Myocyte (in vitro differentiated cells): ENCODE results near the gene CACNA1B. TPM values are rescaled to one million over a fixed set of nuclear protein-coding genes. Genes with fewer than 3 reads are reported as not detected.
"Not testable (repeated sequence)": the region's sequence is repeated elsewhere in the genome, so short reads cannot be mapped to it uniquely, and the experiment has no call there.

Source experiments
- DNase-seq: peaks from one replicate; pipeline ENCODE4 v3.0.0-alpha.2; 2012; ENCODE audit warnings: low read depth
- total RNA-seq: library from RNA; depleted of rRNA; stranded (reverse); fragments of >200 nt; gene quantifications from 2 replicates; pipeline ENCODE4 v1.2.3, GENCODE V29; 2014

Gene CACNA1B
- total RNA-seq, 1 donor from 2014 or later: not detected

DNA sequence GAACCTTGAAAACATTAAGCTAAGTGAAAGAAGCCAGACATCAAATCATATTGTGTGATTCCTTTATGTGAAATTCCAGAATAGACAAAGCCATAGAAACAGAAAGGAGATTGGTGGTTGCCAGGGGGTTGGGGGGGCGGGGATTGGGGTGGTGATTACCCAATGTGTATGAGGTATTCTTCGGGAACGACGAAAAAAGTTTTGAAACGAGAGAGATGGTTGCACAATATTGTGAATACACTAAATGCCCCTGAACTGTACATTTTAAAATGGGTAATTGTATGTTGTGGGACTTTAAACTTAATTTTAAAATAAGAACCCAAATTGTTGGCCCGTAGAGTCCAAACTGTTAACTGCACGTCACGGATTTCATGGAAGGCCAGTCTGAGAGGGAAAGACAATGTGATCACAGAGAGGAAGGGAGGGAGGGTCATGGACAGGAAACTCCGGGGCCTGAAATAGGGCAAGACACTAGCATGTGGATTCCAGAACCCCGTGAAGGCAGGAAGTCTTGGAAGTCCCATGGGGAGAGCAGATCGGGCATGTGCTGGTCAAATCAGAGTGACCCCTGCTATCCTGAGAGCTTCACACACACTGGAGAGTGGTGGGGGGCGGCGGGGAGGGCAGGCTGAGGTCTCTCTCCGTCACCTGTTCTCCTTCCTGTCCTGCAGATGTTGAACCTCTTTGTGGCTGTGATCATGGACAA lies 218.4 kb downstream of the CACNA1B start:
- no peak for DNase-seq

DNA sequence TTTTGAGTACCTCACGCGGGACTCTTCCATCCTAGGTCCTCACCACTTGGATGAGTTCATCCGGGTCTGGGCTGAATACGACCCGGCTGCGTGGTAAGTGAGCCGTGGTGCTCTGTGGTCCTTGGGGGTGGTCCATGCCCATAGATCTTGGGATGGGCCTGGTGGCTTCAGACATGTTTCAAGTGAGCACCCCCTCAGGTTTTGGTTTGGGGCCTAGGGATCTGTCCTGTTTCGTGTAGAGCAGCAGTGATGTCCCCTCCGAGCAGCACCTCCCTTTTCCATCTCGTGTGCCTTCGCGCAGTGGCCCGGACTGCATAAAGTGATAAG lies 218.9 kb downstream of the CACNA1B start:
- DNase-seq: no peak

DNA sequence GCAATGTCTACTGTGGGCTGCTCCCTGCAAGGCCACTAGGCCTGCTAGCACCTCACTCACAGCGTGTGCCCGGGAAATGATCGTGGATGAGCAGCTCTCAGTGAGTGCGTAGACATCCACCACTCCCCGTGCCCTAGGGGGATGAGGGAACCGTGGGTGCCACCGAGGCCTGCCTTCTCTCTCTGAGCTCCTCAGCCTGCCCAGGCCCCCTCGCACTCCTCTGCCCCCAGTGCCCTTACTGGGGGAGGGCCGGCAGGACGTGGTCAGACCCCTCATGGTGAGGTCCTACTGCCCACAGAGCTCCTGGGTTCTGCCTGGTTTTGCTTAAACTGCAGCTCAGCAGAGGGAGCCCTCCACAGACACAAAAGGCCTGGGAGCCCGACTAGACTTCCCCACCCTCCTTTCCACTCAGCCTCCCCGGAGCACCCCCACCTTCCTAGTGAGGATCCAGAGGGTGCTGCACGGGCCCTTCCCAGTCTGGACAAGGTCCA lies 220.0 kb downstream of the CACNA1B start:
- no peak for DNase-seq

DNA sequence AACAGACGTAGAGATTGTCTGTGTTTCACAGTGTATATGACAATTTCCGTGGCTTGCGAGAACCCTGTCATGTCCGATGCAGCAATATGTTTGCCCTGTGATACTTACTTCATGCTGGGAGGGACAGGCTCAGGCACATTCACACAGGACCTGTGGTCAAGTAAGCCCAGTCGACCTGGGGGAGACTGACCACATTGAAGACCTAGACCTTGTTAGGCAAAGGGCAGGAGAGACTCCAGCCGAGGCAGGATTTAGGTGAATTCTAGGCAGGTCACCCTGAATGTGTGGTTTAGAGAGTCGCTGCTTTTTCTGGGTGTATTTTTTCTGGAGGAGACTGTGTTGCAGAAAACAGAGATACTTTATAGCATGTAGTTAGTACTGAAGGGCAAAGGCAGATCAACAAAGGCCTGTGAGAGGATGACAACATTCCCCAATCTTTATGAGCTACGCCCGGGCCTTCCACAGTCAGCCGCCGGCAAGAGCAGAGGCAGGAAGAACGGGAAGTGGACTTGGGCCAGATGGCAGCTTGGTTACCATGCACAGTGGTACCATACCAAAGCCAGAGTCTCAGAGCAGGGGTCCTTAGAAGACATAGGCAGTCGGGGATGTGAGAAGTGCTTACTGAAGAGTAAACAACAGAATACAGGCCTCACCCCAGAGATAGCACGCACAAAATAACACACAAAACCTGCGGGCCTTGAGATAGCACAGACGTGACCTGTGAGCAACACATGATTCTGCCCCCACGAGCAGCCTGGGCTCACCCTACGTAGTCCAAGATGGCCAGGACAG lies 220.7 kb downstream of the CACNA1B start:
- DNase-seq: no peak

DNA sequence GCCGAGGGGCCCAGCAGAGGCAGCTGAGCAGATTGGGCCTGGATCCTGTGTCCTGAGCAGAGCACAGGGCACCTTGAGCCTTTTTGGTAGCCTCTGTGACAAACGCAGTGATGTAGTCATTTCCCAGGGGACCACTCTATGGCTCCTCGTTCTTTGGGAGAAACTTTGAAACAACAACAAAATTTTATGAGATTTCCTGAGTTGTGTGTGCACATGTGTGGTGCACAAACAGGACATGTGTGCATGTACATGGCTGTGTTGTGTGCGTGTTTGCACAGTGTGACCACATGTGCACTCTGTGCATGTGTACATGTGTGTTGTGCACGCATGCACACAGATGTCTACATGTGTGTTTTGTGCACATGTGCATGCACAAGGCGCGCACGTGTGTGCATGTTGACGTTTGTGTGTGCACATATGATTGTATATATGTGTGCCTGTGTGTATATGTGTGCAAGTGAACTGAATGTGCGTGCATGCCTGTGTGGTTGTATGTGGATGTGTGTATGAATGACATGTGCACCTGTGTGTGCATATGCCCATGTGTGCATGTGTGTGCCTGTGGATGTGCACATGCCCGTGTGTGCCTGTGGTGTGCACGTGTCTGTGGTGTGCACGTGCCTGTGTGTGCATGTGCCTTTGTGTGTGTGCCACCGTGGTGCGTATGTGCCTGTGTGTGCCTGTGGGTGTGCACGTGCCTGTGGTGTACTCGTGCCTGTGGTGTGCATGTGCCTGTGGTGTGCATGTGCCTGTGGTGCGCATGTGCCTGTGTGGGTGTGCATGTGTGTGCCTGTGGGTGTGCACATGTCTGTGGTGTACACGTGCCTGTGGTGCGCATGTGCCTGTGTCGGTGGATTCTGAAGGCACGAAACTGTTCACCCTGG lies 221.6 kb downstream of the CACNA1B start:
- DNase-seq: no peak

DNA sequence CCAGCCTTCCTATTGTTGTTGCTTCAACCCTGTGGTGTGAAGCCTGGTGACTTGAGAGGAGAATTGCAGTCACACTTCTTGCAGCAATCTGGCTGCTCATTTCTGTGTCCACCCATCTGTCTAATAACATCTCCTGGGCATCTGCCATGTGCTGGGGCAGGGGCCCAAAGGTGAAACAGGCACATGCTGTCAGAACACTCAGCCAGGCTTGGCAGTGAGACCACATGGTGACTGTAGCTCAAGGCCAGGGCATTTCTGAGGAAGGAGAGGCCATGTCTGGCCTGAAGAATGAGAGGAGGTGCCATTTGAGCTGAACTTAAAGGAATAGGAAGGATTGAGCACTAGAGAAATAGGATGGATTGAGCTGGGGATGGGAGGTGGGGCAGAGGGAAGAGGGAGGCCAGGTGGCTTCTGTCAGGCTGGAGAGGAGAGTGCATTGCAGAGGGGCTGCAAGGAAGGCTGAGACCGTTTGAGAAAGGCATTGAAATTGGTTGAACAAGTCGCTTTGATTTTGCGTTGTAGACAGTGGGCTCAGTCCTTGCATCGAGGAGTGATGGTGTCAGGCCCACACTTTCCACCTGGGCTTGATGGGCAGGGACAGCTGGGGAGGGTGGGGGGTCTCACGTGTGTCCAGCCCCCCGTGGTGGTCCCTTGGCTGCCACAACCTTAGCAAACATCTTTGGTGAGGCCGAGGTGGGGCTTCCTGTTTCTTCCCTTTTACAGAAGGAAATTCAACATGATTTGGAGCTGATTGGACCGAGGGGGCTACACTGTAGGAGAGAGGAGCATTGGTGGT lies 222.4 kb downstream of the CACNA1B start:
- no peak for DNase-seq

DNA sequence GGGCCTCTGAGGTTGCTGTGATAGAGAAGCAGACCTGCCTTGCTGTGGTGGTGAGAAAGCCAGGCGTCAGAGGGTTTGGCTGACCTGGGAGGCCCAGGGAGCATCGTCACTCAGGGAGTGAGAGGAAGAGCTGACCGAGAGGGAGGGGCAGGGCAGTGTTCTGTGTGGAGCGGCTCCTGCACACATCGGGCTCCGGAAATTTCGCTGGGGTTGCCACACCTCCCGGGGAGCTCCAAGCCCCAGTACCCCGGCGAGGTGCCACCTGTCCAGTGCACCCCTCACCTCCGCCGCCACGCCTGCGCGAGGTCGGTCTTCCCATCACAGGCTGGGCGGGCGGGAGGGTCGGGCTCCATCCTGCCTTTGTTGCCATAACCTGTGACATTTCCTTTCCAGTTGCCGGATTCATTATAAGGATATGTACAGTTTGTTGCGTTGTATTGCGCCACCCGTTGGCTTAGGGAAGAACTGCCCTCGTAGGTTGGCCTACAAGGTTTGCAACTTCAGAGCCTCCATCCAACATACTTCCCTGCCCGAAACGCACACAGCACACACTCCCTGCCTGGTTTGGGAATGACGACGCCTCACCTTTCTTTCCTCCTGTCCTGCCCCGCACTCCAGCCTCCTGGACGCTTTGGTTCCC lies 223.2 kb downstream of the CACNA1B start:
- no peak for DNase-seq

DNA sequence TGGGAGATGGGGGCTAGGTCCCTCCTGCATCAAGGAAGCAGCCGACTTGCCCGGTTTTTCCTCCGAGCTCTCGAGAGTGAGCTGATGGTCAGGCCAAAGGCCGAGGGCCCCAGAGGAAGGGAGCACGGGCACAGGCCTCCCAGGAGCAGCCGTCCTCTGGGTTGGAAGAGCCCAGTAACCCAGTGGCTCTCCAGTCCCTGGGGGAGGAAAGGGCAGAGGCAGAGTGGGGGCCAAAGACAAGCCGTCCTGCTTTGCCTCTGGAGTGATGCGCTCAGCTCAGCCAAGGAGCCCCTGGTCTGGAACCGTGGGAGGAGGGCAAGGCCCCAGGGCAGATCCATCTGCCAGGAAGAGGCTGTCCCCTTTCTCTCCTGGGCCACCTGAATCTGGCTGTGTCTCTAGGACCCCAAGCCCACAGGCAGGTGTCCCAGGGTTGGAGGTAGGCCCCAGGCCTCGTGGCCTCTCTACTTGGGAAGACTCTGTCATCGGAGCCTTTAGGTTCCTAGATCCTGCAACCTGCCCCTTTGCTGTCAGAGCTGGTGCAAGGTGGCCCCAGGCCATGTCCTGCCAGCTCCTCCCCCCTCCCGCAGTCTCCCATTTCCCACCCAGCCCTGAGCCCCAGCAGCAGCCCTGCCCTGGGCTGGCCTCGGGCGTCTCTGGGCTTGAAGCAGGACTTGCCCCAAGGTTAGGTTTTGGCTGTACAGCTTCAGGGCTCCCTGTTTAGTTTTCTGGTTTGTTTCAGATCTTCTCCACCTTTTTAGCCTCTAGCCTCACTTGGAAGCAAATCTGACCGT lies 224.1 kb downstream of the CACNA1B start:
- no peak for DNase-seq

DNA sequence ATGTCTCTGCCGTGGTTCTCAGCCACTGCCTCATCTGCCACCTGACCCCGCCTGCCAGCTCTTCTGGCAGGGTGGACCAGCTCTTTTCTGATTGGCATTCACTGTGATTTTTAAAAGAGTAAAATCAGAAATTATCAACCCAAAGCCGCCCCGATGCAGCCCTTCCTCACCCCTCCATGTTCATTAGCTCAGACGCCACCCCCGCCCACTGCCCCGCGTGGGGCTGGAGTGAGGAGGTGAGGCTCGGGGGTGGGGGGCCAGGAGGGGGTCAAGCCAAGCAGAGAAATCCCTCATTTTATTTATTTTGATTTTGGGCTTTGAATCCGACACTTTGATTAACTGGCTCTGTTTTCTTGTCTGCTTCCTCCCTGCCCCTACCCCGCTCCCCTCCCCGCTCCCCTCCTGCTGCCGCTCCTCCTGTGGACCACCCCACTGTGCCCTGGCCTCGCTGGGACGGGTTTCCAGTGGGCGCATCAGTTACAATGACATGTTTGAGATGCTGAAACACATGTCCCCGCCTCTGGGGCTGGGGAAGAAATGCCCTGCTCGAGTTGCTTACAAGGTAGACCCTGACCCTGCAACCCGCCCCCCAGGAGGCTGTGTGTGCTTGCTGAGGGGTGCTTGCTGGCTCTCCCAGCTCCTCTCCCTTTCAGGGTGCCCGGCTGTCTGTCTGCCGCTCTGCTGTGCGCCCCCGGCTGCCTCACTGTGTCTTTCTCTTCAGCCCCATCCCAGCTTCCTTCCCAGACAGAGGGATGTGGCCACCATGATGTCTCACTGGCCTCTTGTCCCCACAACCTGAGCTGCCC lies 224.9 kb downstream of the CACNA1B start:
- no peak for DNase-seq

DNA sequence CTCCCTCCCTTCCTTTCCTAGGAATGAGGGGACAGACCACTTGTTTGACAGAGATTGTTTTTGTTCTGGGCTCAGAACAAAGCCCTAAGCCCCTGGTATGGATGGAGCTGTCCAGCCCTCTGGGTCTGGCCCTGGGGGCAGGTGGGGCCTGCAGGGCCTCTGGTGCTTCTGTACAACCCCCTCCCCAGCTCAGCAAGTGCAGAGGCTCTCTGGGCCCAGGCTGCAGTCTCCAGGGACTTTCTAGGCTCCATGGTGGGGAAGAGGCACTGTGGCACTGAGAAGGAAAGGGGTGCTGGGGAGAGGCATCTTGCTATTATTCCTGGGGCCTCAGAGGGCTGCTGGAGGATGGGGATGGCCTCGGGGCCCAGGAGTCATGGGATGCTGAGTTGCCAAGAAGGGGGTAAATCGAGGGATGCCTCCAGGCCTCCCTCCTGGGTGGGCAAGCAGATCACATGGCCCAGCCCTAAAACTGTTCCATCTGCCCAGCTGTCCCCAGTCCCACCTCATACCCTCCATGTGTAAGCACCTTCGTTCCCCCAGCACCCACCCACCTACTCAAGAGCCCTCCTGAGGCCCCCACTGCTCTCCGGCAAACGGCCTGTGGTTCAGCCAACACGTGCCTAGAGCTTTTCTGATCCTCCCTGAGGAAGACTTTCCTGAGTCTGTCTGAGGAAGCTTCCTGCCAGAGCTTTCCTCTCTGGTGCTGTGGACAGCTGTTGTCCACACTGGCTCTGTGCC lies 225.7 kb downstream of the CACNA1B start:
- DNase-seq: no peak

DNA sequence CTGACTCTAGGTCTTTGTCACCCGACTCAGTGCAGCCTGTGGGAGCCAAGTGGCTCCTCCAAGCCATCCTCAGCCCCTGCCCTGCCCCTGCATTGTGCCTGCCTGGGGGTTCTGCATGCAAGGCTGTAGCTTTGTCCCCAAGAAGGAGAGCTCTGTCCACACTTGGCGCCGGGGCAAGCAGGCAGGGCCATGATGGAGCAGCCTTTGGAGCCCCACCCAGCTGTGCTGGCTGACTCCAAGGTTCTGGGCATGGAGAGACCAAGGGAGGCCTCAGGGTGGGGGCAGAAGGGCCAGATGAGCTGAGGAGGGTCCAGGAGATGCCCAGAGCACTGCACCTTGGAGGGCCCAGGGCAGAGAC lies 226.2 kb downstream of the CACNA1B start:
- DNase-seq: no peak

DNA sequence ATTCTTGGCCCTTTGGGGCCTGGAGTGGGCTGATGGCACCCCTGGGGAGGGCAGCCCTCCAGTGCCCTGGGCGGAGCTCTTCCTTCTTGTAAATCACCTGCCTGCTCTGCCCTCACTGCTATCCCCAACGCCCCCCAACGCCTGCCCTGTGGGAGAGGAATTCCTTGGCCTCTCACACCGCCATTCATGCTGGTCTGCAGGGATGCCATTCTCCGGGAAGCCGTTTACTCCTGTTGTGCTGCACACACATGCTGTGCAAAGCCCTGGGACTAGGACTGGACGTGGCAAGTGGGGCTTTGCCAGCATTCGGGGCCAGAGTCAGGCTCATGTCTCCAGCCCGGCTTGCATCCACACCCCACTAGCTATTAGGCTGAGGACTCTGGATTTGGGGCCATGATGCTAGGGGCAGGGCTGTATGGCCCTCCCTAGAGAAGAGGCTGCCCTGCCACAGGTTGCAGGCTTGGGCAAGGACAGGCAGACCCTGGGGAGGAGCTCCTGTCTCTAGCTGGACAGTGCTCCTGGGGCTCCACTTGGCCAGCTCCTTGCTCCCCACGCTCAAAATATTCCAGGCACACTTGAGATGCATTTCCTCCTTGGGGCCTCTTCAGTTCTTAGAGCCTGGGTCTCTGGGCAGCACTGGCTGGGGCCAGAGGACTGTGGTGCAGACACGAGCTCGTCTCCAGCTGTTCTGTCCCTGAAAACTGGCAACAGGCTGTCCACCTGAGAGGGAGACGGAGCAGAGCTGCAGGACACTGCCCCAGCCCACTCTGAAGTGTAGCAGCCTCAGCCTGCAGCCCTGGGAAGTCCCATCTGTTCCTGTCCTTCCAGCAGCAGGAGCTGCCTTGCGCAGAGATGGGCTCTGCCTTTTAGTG lies 226.9 kb downstream of the CACNA1B start:
- DNase-seq: no peak

DNA sequence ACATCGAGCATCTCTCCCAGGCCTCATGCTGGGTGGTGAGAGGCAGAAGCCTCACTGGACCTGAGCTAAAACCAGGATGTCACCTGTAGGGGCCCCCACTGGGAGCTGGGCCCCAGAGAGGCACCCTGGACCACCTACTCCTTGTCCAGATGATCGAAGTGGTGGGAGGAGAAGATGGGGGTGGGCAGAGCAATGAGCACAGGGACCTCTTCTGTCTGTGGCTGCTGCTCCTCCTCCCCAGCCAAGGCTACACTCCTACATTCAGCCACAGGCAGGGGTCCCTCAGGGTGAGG lies 227.5 kb downstream of the CACNA1B start:
- no peak for DNase-seq

DNA sequence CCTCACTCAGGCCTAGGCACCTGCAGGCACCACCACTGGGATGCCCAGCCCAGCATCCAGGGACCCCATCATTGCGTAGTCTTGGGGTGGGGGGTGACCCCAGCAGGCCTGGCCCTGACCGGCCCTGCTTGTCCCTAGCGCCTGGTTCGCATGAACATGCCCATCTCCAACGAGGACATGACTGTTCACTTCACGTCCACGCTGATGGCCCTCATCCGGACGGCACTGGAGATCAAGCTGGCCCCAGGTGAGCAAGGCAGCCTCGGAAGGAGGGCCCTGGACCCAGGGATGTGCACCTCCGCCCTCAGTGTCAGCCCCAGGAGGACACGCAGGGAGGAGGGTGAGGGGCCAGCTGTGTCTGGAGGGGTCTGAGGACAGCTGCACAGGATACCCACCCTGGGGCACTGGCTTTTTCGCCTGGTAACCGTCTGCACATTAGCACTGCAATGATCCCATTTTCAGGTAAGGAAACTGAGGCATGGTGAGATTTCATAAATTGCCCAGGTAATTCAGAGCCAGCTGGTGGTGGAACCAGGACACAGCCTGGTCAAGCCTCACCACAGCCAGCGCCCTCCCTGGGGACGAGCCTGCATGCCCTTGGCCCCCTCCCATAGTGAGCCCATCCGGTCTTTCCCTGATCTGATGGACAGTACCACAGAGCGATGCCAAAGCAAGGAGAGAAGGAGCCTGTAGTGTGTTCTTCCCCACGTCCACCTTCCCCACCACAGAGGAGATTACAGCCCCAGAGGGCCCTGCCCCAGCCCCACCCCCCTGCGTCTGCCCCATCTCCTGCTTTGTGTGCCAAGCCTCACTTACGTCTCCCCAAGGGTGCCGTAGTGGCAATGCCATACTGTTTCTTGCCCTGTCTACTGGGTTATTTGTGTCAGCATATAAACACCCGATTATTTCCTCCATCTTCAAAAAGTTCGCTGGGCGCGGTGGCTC lies 228.3 kb downstream of the CACNA1B start:
- DNase-seq: no peak

DNA sequence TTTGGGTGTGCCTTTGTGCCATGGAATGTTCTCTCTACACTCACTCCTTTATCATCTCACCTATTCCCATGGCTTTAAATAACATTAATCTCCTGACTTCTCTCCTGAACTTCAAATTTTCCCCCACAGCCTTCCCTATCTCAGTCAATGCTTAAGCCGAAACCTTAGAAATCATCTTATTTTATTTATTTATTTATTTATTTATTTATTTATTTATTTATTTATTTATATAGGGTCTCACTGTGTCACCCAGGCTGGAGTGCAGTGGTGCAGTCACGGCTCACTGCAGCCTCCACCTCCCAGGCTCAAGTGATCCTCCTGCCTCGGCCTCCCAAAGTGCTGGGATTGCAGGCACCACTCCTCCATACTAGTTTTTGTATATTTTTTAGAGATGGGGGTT lies 229.5 kb downstream of the CACNA1B start:
- DNase-seq: not testable (repeated sequence)

DNA sequence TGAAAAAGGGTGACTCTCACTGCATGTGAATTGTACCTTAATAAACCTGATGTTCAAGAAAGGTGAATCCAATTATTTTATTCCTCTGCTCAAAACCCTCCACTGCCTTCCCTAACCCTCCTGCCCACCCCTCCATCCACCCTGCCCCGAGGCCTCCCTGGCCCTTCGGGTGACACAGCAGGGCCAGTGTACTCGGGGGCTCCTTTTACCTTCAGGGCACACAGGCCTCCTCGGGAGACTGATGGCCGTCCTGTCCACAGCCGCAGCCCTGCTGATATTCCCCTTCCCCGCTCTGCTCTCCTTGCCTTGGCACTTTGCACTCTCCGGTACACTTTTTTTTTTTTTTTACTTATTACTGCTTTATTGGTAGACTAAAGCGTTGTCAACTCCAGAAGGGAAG lies 234.0 kb downstream of the CACNA1B start:
- DNase-seq: no peak
